Liver (tissue), 3 donors: ENCODE data around the gene TSTD1.

Source experiments
- JUND ChIP-seq, 2 donors: IDR thresholded peaks; 2 replicates each; pipeline ENCODE4 v1.6.1; 2016; ENCODE audit warnings: antibody characterized with exemption in 2 of 2
- TF ChIP-seq, protein P1 (sequence below): IDR thresholded peaks from 2 replicates; pipeline ENCODE4 v1.6.1; 2016; ENCODE audit warnings: antibody characterized with exemption
- TF ChIP-seq, protein P2 (sequence below): fragments of 150-350 bp; IDR thresholded peaks from 2 replicates; pipeline ENCODE4 v1.5.1; 2017; ENCODE audit warnings: improper control_type of control experiment, low read depth, low read length; ENCODE audit not compliant: missing input control
- donor health status: healthy.
- donor health status: healthy.

DNA sequence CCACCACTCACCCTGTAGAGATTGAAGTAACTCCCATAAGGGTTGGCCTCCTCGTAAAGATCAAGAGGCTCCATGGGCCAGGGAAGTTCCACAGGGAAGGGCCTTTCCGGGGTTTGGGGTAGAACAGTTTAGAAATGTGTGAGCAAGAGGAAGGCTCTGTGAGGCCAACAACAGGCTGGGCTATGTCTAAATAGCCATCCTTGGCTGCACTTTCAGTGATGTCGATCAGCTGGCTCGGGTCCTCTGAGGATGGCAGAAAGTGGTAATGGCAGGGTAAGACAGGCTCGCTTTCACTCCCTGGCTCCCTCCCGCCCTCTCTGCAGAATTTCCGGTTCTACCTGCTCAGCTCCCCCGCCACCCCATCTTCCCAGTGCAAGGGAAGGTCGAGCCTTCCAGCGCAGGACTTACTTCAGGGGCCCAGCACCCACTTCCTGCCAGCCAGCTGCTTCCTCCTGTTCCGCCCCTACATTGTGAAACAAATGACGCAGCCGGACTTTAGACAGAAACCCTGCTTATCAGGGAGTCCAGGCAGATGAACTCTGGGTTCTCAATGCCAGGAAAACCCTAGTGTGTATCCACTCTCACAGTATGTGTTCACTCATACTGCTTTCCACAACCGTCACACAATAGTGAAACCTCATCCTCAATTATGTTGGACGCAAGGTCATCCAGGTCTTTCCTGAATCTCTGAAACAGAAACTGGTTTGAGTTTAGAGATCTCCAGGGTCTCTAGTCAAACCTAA, 25.1 kb downstream of the TSTD1 start:
- TF ChIP-seq, protein P1, sequence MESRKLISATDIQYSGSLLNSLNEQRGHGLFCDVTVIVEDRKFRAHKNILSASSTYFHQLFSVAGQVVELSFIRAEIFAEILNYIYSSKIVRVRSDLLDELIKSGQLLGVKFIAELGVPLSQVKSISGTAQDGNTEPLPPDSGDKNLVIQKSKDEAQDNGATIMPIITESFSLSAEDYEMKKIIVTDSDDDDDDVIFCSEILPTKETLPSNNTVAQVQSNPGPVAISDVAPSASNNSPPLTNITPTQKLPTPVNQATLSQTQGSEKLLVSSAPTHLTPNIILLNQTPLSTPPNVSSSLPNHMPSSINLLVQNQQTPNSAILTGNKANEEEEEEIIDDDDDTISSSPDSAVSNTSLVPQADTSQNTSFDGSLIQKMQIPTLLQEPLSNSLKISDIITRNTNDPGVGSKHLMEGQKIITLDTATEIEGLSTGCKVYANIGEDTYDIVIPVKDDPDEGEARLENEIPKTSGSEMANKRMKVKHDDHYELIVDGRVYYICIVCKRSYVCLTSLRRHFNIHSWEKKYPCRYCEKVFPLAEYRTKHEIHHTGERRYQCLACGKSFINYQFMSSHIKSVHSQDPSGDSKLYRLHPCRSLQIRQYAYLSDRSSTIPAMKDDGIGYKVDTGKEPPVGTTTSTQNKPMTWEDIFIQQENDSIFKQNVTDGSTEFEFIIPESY: peak; percentile 90
- TF ChIP-seq, protein P2, sequence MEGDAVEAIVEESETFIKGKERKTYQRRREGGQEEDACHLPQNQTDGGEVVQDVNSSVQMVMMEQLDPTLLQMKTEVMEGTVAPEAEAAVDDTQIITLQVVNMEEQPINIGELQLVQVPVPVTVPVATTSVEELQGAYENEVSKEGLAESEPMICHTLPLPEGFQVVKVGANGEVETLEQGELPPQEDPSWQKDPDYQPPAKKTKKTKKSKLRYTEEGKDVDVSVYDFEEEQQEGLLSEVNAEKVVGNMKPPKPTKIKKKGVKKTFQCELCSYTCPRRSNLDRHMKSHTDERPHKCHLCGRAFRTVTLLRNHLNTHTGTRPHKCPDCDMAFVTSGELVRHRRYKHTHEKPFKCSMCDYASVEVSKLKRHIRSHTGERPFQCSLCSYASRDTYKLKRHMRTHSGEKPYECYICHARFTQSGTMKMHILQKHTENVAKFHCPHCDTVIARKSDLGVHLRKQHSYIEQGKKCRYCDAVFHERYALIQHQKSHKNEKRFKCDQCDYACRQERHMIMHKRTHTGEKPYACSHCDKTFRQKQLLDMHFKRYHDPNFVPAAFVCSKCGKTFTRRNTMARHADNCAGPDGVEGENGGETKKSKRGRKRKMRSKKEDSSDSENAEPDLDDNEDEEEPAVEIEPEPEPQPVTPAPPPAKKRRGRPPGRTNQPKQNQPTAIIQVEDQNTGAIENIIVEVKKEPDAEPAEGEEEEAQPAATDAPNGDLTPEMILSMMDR: no peak
- peak; percentile 95 to 96 for TF ChIP-seq JUND (IDR thresholded peaks at IDR 0.05)
